NCI-H2196 treated with DMSO at 0.1 percent for 48 hours (cell line): Measurements from ENCODE around the gene PHIP.

ENCODE experiments used
- DNase-seq: peaks from one replicate; lab custom pipeline; 2025; ENCODE audit not compliant: unreplicated experiment; lab: John Stamatoyannopoulos, UW

The PHIP gene

GRCh38 chr6:79071547-79071946, 6.5 kb downstream of the PHIP start:
- DNase-seq = no peak

GRCh38 chr6:79070206-79070825, 7.7 kb downstream of the PHIP start:
- DNase-seq = no peak

- DNase-seq = no peak
Observed at GRCh38 chr6:79066828-79067227, 11.2 kb downstream of the PHIP start.

GRCh38 chr6:79066330-79066729, 11.7 kb downstream of the PHIP start:
- no peak for DNase-seq

DNA sequence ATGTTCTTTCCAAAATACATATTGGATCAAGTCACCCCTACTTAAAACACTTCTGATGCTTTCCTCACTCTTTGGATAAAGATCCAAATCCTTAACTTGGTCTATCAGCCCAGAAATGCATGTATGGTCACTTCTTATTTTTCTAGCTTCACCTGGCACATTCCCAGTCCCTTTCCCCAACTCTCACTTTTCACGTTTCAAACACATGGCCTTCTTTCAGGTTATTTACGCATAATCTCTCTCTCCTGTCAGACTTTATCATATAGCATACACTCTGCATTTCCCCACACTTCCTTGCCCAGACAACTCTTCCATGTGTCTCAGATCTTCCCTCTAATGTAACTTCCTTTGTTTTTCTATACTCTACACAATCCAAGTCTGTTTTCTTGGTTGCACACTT, 12.8 kb downstream of the PHIP start:
- DNase-seq = no peak

DNA sequence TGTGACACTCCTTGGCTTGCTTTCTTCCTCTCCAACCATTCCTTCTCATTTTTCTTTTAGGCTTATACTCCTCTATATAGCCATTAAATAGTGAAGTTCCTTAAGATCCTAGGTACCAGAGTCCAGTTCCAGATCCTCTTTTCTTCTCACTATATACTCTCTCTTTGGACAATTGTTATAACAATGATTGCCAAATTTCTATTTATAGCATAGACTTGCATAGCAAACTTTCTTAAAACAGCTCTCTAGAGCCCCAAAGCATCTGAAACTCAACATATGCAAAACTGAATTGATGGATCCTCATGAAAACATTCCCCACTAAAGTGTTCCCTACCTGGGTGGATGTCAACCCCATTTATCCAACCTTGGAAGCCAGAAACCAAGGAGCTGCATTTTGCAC, 13.4 kb downstream of the PHIP start:
- DNase-seq = no peak

- DNase-seq = no peak
Observed at GRCh38 chr6:79062708-79063107, 15.3 kb downstream of the PHIP start.

DNA sequence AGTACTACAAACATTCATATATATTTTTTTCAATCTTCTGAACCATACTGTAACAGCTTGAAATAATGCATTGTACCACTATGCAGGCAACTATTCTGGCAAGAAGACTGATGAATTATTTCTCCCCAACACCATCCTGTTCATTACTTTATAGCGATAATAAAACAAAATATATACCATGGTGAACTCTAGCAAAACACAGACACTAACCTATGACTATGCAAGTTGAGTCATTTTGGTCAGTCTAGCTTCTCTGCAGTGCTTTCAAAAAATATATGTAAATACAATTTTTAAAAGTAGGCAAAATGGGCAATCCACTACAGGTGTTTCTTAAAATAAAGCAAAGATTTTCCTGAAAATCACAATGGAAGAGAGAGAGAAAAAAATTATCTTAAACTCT, 20.3 kb downstream of the PHIP start:
- DNase-seq = no peak

DNA sequence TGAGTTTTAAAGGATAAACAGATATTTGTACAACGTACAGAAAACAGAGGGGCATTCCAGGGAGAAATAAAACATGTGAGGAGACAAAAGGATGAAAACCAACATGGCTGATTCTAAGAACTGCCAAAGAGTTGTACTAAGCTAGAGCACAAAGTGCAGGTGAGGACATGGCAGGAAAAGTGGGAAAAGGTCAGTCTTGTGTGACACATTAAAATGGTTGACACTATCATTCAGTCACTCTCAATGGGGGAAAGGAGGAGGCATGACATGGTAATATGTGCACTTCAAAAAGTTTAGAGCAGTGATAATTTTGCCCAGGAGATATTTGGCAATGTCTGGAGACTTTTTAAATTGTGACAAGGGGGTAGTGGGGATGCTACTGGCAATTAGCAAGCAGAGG, 21.8 kb downstream of the PHIP start:
- DNase-seq = no peak

DNA sequence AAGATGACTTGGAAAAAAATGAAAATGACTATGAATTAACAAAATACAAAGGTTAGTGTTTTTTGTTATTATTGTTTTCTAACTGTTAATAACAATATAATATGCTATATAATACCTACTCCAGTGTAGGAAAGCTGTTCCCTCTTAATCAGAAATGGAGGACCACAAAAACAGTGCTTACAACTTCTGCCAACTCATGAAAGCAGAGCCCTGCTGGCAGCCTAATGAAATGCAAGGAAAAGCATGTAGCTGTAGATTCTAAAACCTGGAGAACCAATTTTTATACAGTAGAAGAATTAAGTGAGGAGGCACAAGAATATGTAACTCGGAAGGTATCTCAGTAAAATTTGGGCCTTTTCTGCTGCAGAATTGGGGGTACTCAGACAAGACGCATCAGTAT, 29.4 kb downstream of the PHIP start:
- no peak for DNase-seq

DNA sequence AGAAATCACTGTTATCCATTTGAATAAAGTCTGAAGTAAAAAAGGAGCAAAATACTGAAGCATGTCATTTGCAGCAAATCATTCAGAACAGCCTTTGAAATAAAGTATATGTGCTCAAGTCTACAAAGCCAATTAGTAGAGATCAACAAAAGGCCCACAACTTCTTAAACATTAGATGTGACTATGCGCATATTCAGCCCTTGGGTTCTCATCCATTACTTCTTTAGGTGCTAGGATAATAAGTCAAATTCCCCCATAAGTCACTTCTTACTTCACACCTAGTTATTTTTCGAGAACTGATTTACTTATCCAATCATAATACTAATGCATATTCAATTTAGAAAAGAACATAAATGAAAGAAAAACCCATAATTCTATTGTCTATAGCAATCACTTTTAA, 31.0 kb downstream of the PHIP start:
- DNase-seq = no peak

- no peak for DNase-seq
Observed at GRCh38 chr6:79045966-79046365, 32.1 kb downstream of the PHIP start.

DNA sequence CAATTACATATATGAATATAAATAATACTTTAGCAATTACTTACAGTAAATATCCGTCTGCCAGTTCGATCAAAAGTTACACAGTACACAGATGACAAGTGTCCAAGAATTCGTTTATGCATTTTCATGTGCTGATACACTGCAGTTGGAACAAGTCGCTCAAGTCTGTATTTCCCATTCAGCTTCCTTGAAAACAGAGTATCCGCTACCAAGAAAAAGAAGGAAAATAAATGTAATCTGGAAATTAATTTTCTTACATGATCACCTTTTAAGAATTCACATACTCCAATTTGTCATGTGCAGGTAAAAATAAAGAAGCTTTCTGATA, 35.3 kb downstream of the PHIP start:
- no peak for DNase-seq

DNA sequence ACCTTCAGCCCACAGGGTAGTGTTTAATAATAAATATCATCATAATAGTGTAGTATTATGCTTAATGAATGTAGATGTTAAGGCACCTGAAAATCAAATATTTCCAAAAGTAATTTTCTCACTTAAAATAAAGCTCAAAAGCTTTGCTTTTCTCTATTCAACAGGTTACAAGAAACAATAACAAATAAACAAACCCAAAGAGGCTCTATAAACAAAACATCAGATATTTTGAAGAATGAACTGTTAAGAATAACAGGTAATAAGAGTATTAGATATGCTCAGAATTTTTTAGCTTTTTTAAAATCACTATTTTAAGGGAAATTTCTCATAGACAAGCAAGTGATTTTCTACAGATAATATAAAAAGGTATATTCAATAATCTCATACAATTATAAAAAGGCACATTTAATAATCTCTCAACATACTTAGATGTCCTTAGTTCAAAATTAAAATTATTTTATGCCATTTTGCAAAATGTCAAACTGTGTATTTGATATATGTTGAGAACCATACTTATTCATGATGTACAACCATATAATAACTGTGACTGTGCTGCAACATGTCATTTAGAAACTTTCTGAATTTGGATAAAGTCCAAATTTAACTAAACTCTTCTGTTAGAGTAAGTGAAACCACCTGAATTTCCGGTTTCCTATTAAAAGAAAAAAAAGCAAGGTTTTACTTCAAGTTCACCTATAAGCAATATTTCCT, 35.8 kb downstream of the PHIP start:
- DNase-seq = no peak

GRCh38 chr6:79040083-79040482, 38.0 kb downstream of the PHIP start:
- no peak for DNase-seq

DNA sequence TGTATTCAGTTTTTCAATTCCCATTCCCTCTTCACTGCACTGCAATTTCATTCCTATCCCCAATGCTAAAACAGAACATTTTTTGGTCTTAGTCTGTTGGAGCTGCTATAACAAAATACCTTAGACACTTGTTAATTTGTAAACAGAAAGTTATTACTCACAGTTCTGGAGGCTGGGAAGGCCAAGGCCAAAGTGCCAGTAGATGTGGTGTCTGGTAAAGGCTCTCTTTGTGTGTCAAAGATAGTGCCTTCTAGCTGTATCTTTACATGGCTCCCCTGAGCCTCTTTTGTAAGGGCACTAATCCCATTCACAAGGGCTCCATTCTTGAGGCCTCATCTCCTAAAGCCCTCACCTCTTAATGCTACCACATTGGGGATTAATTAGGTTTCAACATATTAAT, 40.0 kb downstream of the PHIP start:
- DNase-seq = no peak

DNA sequence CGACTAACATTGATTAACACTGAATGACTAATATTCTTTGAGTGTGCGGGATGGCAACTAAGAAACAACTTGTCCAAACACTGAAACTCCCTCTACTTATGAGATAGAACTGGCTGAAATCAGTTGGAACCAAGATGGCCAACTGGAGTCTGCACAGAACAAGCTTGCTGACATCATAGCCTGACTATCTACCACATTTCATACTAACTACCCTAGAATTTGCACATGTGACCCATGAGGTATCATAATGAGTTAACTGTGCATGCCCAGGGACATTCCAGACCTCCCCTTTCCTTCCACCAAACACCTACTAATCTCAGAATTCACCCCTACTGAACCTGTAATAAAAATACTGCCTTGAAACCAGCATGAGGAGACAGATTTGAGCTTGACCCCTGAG, 43.2 kb downstream of the PHIP start:
- no peak for DNase-seq

- no peak for DNase-seq
Observed at GRCh38 chr6:79033279-79033678, 44.8 kb downstream of the PHIP start.

GRCh38 chr6:79031821-79032590, 46.0 kb downstream of the PHIP start:
- no peak for DNase-seq

DNA sequence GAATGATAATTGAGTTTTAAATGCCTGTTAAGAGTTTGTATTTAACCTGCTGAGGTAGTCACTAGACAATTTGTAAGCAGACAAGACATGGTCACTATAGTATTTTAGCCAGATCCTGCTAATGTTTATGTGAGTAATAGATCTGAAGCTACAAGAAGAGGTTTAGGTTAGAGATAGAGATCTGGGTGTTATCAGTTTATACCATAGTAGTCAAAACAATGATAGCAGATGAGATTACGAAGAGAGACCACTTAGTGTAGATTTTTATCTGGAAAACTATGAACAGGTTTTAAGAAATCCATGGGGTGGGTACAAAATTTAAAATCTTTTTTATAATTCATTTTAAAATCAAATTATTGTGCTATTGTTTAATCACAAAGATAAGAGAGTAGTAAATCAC, 47.5 kb downstream of the PHIP start:
- DNase-seq = no peak

GRCh38 chr6:79030023-79030422, 48.0 kb downstream of the PHIP start:
- DNase-seq = no peak

- no peak for DNase-seq
Observed at GRCh38 chr6:79028641-79029314, 49.3 kb downstream of the PHIP start.
